ENCODE measurements around the gene CD300LB.

GRCh38 chr17:74543406-74543805, 12.1 kb upstream of the CD300LB start:
- TF ChIP-seq, protein P1, sequence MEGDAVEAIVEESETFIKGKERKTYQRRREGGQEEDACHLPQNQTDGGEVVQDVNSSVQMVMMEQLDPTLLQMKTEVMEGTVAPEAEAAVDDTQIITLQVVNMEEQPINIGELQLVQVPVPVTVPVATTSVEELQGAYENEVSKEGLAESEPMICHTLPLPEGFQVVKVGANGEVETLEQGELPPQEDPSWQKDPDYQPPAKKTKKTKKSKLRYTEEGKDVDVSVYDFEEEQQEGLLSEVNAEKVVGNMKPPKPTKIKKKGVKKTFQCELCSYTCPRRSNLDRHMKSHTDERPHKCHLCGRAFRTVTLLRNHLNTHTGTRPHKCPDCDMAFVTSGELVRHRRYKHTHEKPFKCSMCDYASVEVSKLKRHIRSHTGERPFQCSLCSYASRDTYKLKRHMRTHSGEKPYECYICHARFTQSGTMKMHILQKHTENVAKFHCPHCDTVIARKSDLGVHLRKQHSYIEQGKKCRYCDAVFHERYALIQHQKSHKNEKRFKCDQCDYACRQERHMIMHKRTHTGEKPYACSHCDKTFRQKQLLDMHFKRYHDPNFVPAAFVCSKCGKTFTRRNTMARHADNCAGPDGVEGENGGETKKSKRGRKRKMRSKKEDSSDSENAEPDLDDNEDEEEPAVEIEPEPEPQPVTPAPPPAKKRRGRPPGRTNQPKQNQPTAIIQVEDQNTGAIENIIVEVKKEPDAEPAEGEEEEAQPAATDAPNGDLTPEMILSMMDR (IDR thresholded peaks at IDR 0.05) = no peak
- TF ChIP-seq, protein P2, sequence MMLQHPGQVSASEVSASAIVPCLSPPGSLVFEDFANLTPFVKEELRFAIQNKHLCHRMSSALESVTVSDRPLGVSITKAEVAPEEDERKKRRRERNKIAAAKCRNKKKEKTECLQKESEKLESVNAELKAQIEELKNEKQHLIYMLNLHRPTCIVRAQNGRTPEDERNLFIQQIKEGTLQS (CRISPR knock-in tag; conservative IDR thresholded peaks at IDR 0.05) = no peak
- TF ChIP-seq, protein P3, sequence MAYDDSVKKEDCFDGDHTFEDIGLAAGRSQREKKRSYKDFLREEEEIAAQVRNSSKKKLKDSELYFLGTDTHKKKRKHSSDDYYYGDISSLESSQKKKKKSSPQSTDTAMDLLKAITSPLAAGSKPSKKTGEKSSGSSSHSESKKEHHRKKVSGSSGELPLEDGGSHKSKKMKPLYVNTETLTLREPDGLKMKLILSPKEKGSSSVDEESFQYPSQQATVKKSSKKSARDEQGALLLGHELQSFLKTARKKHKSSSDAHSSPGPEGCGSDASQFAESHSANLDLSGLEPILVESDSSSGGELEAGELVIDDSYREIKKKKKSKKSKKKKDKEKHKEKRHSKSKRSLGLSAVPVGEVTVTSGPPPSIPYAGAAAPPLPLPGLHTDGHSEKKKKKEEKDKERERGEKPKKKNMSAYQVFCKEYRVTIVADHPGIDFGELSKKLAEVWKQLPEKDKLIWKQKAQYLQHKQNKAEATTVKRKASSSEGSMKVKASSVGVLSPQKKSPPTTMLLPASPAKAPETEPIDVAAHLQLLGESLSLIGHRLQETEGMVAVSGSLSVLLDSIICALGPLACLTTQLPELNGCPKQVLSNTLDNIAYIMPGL (CRISPR knock-in tag; IDR thresholded peaks at IDR 0.05) = no peak
- TF ChIP-seq ZNF512 (CRISPR knock-in tag; IDR thresholded peaks at IDR 0.05; ENCODE audit: borderline replicate concordance) (no peak), E2F4 (CRISPR knock-in tag; IDR thresholded peaks at IDR 0.05; ENCODE audit: borderline replicate concordance, low read depth) (no peak)
